AG04449 (cell line): ENCODE results near the gene PLAU.
A peak's percentile ranks its signal among the peaks of the same experiment; 100 is the strongest.

Source experiments
- CTCF ChIA-PET: fragments of 350-600 bp; formaldehyde crosslinking; extraction: SDS; loops from one replicate; lab custom pipeline; 2021; ENCODE audit warnings: antibody characterized with exemption; lab: Yijun Ruan, JAX
- POLR2A ChIA-PET: fragments of 400-600, 350-600 bp; formaldehyde crosslinking; extraction: SDS; loops from one replicate; lab custom pipeline; 2020; ENCODE audit warnings: antibody characterized with exemption, inconsistent platforms; lab: Yijun Ruan, JAX
- DNase-seq: peaks from one replicate; pipeline ENCODE4 v3.0.0-alpha.2; 2010; ENCODE audit warnings: low read depth, low spot score
- H3K4me3 ChIP-seq: 2 replicates; pipeline ENCODE4 v1.5.1; 2011; ENCODE audit warnings: low read depth, mild to moderate bottlenecking, control low read depth, low read length
- TF ChIP-seq, protein P1 (sequence below): IDR thresholded peaks from one replicate; pipeline ENCODE4 v1.5.1; 2011; ENCODE audit warnings: mild to moderate bottlenecking, moderate library complexity, low read length, control low read depth, inconsistent platforms; ENCODE audit not compliant: insufficient read depth; ENCODE audit errors: missing control alignments

The PLAU gene

DNA sequence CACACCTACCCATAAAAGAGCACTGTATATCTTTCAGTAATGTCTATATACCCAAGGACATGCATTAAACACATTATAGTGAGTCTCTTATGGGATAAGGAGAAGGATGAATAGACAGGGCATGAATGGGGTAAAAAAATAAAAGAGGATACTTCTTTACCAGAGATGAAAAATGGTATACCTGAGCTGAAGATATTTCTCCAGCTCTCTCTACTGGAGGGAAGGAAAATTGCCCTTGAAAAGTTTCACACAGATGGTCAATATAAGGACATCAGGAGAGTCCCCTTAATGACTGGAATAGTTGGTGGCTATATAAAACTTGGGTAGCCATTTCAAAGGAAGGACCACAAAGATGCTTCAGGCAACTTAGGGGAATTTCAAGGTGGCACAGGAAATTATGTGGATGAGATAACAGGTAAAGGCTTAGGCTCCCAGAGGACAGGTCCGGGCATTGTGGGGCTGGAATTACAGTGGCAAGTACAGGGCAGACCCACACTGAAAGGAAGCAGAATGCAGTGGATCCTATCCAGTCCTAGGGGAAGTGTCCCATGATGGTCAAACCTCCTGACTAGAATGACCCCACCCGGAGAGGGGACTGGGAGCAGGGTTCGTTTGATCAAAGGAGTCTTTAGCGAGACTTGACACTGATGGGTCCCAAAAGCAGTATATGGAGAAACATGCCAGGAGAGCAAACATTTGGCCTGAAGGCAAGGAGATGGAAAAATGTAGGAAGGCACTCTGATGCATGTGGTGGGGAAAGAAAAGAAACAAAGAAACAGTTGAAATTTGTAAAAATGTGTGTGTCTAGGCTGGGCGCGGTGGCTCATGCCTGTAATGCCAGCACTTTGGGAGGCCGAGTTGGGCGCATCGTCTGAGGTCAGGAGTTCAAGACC, 35.6 kb downstream of the PLAU start:
- DNase-seq: no peak
- ChIA-PET POLR2A (interaction anchor here (1.0 kb wide), 1 partner anchor 55 kb away, joined by 3 read pairs; no protein-coding TSS in a partner anchor), CTCF (interaction anchor here (1.2 to 18.1 kb wide), 4 partner anchors 9 to 58 kb away, joined by 4 to 806 read pairs (median 4); no protein-coding TSS in a partner anchor)
- TF ChIP-seq, protein P1, sequence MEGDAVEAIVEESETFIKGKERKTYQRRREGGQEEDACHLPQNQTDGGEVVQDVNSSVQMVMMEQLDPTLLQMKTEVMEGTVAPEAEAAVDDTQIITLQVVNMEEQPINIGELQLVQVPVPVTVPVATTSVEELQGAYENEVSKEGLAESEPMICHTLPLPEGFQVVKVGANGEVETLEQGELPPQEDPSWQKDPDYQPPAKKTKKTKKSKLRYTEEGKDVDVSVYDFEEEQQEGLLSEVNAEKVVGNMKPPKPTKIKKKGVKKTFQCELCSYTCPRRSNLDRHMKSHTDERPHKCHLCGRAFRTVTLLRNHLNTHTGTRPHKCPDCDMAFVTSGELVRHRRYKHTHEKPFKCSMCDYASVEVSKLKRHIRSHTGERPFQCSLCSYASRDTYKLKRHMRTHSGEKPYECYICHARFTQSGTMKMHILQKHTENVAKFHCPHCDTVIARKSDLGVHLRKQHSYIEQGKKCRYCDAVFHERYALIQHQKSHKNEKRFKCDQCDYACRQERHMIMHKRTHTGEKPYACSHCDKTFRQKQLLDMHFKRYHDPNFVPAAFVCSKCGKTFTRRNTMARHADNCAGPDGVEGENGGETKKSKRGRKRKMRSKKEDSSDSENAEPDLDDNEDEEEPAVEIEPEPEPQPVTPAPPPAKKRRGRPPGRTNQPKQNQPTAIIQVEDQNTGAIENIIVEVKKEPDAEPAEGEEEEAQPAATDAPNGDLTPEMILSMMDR: no peak
- no peak overlapping the region for H3K4me3 ChIP-seq

DNA sequence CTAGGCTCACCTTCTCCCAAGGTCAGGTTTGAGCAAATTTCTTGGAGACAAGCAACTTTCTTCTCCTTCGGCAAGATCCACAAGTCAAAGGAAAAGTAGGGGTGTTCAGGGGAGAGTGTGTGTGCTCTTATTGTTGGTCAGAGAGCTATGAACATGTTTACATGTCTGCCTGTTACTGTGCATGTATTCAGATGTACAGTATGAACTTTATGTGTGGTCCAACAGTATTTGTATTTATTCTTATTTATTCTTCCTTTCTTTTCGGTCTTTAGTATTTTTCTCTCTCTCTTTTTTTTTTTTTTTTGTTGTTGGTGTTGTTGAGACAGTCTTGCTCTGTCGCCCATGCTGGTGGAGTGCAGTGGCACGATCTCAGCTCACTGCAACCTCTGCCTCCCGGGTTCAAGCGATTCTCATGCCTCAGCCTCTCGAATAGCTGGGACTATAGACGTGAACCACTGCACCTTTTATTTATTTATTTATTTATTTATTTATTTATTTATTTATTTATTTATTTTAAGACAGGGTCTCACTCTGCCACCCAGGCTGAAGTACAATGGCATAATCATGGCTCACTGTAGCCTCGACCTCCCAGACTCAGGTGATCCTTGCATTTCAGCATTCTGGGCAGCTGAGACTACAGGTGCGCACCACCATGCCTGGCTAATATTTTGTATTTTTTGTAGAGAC, 38.2 kb downstream of the PLAU start:
- POLR2A ChIA-PET: no interaction called here
- no peak overlapping the region for H3K4me3 ChIP-seq
- CTCF ChIA-PET: interaction anchor here (1.2 to 7.2 kb wide), 2 partner anchors 9 to 29 kb away, joined by 3 to 63 read pairs; no protein-coding TSS in a partner anchor
- no peak for DNase-seq
- TF ChIP-seq, protein P1: no peak

DNA sequence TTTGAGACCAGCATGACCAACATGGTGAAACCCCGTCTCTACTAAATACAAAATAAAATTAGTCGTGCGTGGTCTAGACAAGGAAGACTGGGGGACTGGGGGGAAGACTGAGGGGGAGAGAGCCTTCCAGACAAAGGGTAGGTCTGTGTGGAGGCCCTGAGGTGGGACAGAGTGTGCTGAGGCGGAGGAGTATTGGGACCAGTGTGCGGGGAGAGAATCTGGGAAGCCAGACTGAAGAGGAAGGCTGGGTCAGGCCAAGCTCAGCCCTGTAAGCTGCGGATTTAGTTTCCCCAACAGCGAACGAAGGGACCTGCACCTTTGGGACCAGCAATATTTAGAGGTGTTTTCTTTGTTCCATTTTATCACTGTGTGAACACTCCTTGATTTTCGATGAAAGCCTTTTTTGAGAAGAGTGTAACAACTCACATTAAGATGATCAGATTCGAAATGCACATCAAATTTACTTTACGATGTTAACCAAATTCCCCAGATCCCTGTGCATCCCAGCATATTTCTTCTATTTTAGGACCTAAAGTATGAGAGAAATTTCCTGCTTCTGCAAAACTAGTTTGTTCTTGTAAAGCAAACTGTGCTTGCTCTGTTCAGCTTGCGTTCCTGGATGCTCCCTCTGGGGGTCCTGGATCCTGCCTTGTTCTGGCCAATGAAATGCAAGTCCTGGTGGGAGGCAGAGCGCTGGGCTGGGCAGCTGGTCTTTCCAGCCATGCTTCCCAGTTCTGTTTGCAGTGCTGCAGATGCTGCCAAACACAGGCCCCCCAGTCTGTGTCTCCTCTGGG, 39.4 kb downstream of the PLAU start:
- DNase-seq: no peak
- TF ChIP-seq, protein P1: peak; percentile 0
- CTCF ChIA-PET: interaction anchor here (1.0 to 7.2 kb wide), 3 partner anchors 10 to 71 kb away, joined by 3 to 63 read pairs (median 6); no protein-coding TSS in a partner anchor
- POLR2A ChIA-PET: no interaction called here
- no peak overlapping the region for H3K4me3 ChIP-seq

DNA sequence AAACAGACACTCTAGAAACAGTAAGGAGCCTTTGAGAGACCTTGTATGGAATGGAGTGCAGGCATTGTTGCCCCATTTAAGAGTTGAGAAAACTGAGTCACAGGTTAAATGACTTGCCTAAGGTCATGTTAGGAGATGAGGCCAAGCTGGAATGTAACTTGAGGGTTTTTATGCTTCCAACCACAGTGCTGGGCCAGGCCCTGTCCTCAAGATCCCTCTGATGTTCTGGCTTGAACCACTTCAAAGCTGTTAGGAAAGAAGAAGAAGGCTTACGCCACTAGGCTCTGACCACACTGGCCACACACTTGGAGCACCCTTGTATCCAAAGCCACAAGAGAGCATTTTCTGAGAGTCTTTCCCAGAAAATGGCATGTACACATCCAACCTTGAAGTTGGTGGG, 42.7 kb downstream of the PLAU start:
- DNase-seq: no peak
- no peak overlapping the region for H3K4me3 ChIP-seq
- ChIA-PET CTCF (interaction anchor here (0.7 to 7.2 kb wide), 7 partner anchors 9 to 105 kb away, joined by 3 to 63 read pairs (median 3); no protein-coding TSS in a partner anchor), POLR2A (interaction anchor here (0.9 kb wide), 2 partner anchors 13 to 66 kb away, joined by 3 read pairs; no protein-coding TSS in a partner anchor)
- TF ChIP-seq, protein P1: no peak

- no peak for DNase-seq
- H3K4me3 ChIP-seq: no peak overlapping the region
- ChIA-PET POLR2A (no interaction called here), CTCF (interaction anchor here (0.8 to 7.2 kb wide), 2 partner anchors 14 to 67 kb away, joined by 3 to 63 read pairs; no protein-coding TSS in a partner anchor)
- TF ChIP-seq, protein P1: no peak
Measured at GRCh38 chr10:73954737-73955136, 43.8 kb downstream of the PLAU start.
